Natural killer cell treated with Interleukin-12 subunit alpha and Interleukin-12 subunit beta and Interleukin-15 and Interleukin-18, amount 100 ng/mL, for 72 hours (primary cell): ENCODE measurements around the gene OR51E1. TPM values are rescaled to one million over a fixed set of nuclear protein-coding genes. Genes with fewer than 3 reads are reported as not detected.
A peak's percentile ranks its signal among the peaks of the same experiment; 100 is the strongest.

Experiments
- ATAC-seq, 2 donors: fragments of 150-1000 bp; cut with Tn5 transposase in 1 of 2; sonication (Bioruptor Pico), chemical (Tn5 transposase) in 1 of 2; 2 replicates each; pipeline ENCODE4 v1.10.0; 2021
- DNase-seq: peaks from one replicate; pipeline ENCODE4 v3.0.0; 2022; ENCODE audit warnings: low spot score
- H3K27ac Mint-ChIP-seq, 2 donors: 1 replicate in 1 of 2; 2 replicates in 1 of 2; pipeline ENCODE4 v1.8.0; 2022; ENCODE audit warnings: mixed read lengths in 2 of 2, mild to moderate bottlenecking in 1 of 2, moderate library complexity in 1 of 2
- H3K27me3 Mint-ChIP-seq, 2 donors: 1 replicate in 1 of 2; 2 replicates in 1 of 2; pipeline ENCODE4 v1.8.0; 2022; ENCODE audit warnings: mixed read lengths in 2 of 2
- H3K36me3 Mint-ChIP-seq: one replicate; pipeline ENCODE4 v1.8.0; 2022; ENCODE audit warnings: mixed read lengths
- H3K4me1 Mint-ChIP-seq, 2 donors: 1 replicate in 1 of 2; 2 replicates in 1 of 2; pipeline ENCODE4 v1.8.0; 2022; ENCODE audit warnings: low read depth in 2 of 2, mixed read lengths in 2 of 2, mild to moderate bottlenecking in 1 of 2
- H3K4me3 Mint-ChIP-seq: one replicate; pipeline ENCODE4 v1.8.0; 2022; ENCODE audit warnings: mixed read lengths
- H3K9me3 Mint-ChIP-seq: 2 replicates; pipeline ENCODE4 v1.8.0; 2022; ENCODE audit warnings: mixed read lengths
- total RNA-seq, 2 donors: library from RNA; stranded (reverse); gene quantifications; one replicate each; pipeline ENCODE4 v1.2.3, GENCODE V29; 2022

Gene OR51E1
- not detected for total RNA-seq

DNA sequence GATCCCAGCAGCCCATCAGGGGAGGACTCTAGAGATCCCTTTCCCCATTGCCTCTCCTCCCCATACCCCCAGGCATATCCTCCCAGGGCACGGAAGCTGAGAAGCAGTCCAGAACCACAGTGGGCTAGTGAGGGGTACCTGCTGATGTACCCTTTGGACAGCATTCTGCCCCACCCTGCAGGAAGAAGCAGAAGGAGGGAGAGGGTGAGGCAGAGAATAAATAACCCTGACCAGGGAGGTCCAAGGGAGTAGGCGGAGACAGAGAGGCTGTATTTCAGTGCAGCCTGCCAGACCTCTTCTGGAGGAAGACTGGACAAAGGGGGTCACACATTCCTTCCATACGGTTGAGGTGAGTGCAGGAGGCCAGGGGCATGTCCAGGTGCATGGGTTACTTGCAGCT, at the start of gene OR51E1:
OR51E1 (plus strand) TSS at position 301 of the 400 bp plus-strand sequence. CDS start 8,545 bp downstream, outside the sequence.
- no peak within 1 kb of the TSS for H3K4me3 Mint-ChIP-seq
- no peak within 1 kb of the TSS for H3K27ac Mint-ChIP-seq
- ATAC-seq (peak in 1 of 2 donors; percentile 16), DNase-seq (no peak)
- H3K36me3 Mint-ChIP-seq: no peaks in the 10 kb centered on the region
- no peaks in the 10 kb centered on the region for H3K4me1 Mint-ChIP-seq
- H3K27me3 Mint-ChIP-seq: peaks cover 20 to 38% of the 10 kb centered on the region in 2 donors
- no peaks in the 10 kb centered on the region for H3K9me3 Mint-ChIP-seq

DNA sequence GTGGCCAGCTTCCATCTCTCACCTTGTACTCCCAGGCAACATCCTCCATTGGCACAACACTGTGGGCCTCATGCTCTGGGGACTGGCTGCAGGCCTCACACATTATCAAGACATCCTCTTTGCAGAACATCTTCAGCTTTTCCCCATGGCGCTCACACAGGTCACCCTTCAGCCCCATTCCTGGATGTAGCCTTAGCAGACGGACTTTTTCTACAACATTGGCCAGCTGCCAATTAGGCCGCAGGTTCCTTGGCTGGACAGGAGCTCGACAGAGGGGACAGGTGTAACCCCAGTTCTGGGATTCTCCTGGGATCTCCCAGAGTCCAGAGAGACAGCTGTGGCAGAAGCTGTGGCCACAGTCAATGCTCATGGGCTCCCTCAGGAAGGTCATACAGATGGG, 38.7 kb upstream of the OR51E1 start:
- Mint-ChIP-seq H3K36me3 (peaks cover 18% of the 10 kb centered on the region), H3K27me3 (no peaks in the 10 kb centered on the region), H3K27ac (no peak overlapping the region), H3K9me3 (no peaks in the 10 kb centered on the region), H3K4me1 (peaks cover 24 to 26% of the 10 kb centered on the region in 2 donors), H3K4me3 (no peak overlapping the region)
- ATAC-seq: no peak
- DNase-seq: no peak

GRCh38 chr11:4606231-4607015, 37.4 kb upstream of the OR51E1 start:
- Mint-ChIP-seq H3K27ac (peak overlapping the region; percentile 74 to 81), H3K4me1 (peaks cover 31 to 33% of the 10 kb centered on the region in 2 donors), H3K36me3 (peaks cover 11% of the 10 kb centered on the region), H3K4me3 (peak overlapping the region; percentile 84), H3K9me3 (no peaks in the 10 kb centered on the region), H3K27me3 (no peaks in the 10 kb centered on the region)
- DNase-seq (no peak), ATAC-seq (no peak)

DNA sequence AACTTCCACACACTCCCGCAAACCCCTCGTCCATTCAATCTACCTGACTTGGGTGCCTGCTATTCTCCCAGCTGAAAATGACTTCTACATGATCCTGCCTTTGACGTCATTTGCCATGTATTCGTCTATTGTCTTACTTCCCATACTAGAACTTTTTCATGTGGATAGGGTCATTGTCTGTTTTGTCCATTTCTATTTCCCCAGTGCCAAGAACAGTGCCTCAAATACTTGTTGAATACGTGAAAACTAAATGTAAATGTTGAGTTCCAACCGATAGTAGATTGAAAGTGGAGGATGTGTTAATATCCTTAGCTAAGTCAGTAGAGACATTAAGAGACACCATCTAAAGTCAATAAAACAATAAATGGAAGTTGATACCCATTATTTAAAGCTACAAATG, 36.7 kb upstream of the OR51E1 start:
- Mint-ChIP-seq H3K9me3 (no peaks in the 10 kb centered on the region), H3K4me1 (peaks cover 31 to 33% of the 10 kb centered on the region in 2 donors), H3K4me3 (peak overlapping the region; percentile 84), H3K27me3 (no peaks in the 10 kb centered on the region), H3K27ac (peak overlapping the region; percentile 74 to 81), H3K36me3 (peaks cover 8% of the 10 kb centered on the region)
- no peak for ATAC-seq
- no peak for DNase-seq

DNA sequence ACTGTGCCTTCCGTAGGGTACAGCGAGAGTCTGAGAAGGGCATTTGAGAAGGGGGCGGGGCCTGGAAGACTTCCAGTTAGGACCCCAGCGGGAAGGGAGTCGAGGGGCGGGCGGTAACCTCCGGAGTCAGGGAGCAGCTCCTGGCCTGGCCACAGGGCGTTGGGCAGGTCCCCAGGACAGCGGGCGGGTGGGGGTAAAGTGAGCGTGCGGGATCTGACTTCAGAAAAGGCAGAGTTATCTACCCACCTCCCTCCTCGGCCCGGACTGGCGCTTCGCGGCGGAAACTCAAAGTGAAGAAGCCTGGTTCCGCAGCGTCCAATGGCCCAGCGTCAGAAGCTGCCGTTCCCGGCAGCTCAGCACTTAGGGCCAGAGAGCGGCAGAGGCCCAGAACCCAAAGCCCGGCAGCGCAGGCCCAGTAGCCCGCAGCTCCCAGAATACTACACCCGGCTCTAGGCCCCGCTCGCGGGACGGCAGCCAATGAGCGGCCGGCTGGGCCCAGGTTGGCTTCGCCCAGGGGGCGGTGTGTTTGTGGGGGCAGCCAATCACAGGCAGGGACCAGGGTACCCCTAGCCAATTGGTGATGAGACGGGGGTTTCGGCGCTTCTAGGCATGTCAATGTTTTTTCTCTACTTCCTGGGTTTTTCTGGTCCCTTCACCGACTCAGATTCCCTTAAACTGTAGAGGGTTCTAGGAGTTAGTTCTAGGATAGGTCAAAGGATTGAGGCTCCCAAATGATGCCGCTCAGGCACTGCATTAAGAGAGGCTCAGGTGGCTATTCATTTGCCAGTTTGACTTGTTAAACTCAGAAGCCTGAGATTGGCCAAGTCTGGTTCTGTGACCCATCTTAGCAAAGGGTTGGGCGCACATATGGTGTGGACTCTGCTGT, 35.8 kb upstream of the OR51E1 start, which contains the start of gene TRIM68:
TRIM68 (minus strand) TSS at position 451 of the 886 bp plus-strand sequence. CDS start 2,727 bp downstream, outside the sequence.
- peak within 1 kb of the TSS; percentile 84 for H3K4me3 Mint-ChIP-seq
- DNase-seq (peak; percentile 98), ATAC-seq (peak; percentile 100)
- no peaks in the 10 kb centered on the region for H3K27me3 Mint-ChIP-seq
- H3K36me3 Mint-ChIP-seq: peaks cover 5% of the 10 kb centered on the region
- H3K27ac Mint-ChIP-seq: peak within 1 kb of the TSS; percentile 74 to 81
- peaks cover 31 to 32% of the 10 kb centered on the region in 2 donors for H3K4me1 Mint-ChIP-seq
- H3K9me3 Mint-ChIP-seq: no peaks in the 10 kb centered on the region

DNA sequence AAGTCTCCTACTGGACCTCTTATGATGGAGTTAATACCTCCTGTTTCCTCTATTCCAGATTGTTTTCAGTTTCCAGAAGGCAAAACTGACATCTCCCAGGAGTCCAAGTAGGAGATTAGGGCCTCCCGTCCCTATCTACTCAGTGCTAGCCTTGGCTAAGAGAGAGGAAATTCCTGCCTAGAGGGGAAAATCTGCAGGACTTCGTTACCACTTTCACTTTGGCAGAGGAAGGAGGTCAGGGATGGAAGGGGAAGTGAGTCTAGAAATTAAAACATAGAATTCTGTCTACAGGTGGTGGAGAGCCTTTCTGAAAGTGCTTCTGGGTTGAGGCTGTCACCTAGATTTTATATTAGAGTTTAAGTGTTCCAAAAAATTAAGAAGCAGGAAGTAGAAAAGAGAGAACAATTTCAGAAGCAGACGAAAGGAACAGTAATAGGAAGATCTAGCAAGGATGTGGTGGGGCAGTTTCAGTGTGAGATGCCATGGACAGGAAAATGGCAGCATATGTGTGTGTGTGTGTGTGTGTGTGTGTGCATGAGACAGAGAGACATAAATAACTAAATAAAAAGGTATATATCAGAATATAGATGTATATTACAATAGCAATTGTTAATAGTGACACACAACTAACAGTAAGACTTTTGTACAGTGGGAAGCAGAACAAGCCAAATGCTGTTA, 33.4 kb upstream of the OR51E1 start:
- no peaks in the 10 kb centered on the region for H3K9me3 Mint-ChIP-seq
- peak overlapping the region; percentile 74 to 81 for H3K27ac Mint-ChIP-seq
- H3K36me3 Mint-ChIP-seq: no peaks in the 10 kb centered on the region
- no peak for DNase-seq
- peaks cover 28 to 31% of the 10 kb centered on the region in 2 donors for H3K4me1 Mint-ChIP-seq
- H3K4me3 Mint-ChIP-seq: peak overlapping the region; percentile 62
- H3K27me3 Mint-ChIP-seq: peaks cover 6 to 11% of the 10 kb centered on the region in 2 donors
- ATAC-seq: no peak

- H3K4me3 Mint-ChIP-seq: no peak overlapping the region
- H3K27ac Mint-ChIP-seq: no peak overlapping the region
- DNase-seq (no peak), ATAC-seq (no peak)
- H3K9me3 Mint-ChIP-seq: no peaks in the 10 kb centered on the region
- peaks cover 14 to 15% of the 10 kb centered on the region in 2 donors for H3K27me3 Mint-ChIP-seq
- peaks cover 20 to 24% of the 10 kb centered on the region in 2 donors for H3K4me1 Mint-ChIP-seq
- no peaks in the 10 kb centered on the region for H3K36me3 Mint-ChIP-seq
Observed at GRCh38 chr11:4611986-4612385, 31.8 kb upstream of the OR51E1 start.

- no peaks in the 10 kb centered on the region for H3K9me3 Mint-ChIP-seq
- H3K4me3 Mint-ChIP-seq: no peak overlapping the region
- H3K4me1 Mint-ChIP-seq: no peaks in the 10 kb centered on the region
- DNase-seq: no peak
- H3K36me3 Mint-ChIP-seq: no peaks in the 10 kb centered on the region
- H3K27me3 Mint-ChIP-seq: peaks cover 19 to 21% of the 10 kb centered on the region in 2 donors
- ATAC-seq: no peak
- no peak overlapping the region for H3K27ac Mint-ChIP-seq
Observed at GRCh38 chr11:4615856-4616444, 27.8 kb upstream of the OR51E1 start.

DNA sequence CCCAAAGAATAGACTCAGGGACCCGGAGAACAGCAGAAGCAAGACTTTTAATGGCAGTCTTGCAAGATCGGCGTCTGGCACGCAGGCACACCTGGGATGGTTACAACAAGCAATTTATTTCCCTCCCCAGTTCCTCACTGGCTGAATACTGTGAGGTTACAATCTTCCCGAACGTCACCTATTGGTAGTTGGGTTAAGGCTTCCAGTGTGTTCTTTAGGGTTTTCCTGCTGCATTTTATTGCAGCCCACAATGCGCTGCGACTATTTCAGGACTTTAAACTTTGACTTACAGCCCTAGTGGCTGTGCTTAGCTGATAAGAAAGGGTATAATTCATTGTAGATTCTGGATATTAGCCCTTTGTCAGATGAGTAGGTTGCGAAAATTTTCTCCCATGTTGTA, 24.3 kb upstream of the OR51E1 start:
- Mint-ChIP-seq H3K4me3 (no peak overlapping the region), H3K27me3 (peaks cover 19 to 25% of the 10 kb centered on the region in 2 donors), H3K36me3 (no peaks in the 10 kb centered on the region), H3K27ac (no peak overlapping the region), H3K9me3 (no peaks in the 10 kb centered on the region), H3K4me1 (no peaks in the 10 kb centered on the region)
- DNase-seq (no peak), ATAC-seq (no peak)

DNA sequence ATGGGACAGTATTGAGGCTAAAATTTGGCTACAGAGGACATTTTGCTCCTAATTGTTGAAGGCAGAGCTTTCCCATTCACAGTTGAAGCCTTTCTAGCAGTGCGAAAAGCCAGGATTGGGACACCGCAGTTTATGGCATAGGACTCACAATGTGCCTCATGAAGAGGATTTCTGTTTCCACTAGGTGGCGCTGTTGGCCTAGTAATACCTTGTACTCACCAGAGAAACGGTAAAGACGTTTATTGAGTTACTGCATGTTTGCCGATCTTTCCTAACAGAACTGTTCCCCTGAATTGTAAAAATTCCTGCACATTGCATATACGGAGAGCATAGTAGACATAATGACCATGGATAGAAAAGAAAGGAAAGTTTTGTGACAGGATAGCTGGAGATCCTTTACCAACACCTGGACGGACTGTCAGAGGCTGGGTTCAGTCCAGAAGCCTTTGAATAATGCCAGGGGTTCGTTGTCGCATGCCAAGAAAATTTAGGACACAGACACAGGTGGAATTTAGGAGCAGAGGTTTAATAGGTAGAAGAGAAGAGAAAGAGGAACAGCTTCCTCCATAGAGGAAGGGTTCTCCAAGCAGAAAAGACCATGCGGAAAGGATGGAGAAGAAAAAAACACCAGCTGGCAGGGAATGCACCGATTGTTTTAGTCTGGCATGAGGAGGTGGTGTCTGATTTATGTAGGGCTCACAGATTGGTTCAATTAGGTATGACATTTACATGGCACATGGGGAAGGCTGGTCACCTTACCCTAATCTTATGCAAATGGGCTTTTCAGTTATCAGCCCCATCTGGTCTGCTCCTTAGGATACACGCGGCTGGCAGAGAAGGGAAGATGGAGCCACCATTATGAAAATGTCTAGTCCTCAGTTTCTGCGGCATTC, 17.3 kb upstream of the OR51E1 start:
- no peak overlapping the region for H3K27ac Mint-ChIP-seq
- H3K9me3 Mint-ChIP-seq: peaks cover 6% of the 10 kb centered on the region
- ATAC-seq (no peak), DNase-seq (no peak)
- H3K27me3 Mint-ChIP-seq: peaks cover 34 to 51% of the 10 kb centered on the region in 2 donors
- H3K36me3 Mint-ChIP-seq: peaks cover 23% of the 10 kb centered on the region
- no peaks in the 10 kb centered on the region for H3K4me1 Mint-ChIP-seq
- no peak overlapping the region for H3K4me3 Mint-ChIP-seq

DNA sequence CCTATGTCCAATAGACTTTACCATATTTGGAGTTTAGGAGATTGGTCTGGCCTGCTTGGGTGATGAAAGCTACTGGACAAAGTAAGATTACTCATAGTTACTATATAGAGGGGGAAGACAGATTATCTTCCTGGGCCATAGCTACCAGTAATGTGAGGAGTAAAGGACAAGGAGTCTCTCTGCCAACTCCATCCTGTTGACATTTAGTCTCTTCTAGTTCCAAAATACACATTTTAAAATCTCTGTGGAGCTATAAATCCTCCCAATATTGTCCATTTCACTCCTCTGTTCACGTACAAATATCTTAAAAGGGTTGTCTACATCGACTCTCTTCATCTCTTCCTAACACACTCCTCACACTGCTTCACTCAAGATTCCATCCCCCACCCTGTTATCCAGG, 7.6 kb upstream of the OR51E1 start:
- Mint-ChIP-seq H3K9me3 (no peaks in the 10 kb centered on the region), H3K27ac (no peak overlapping the region), H3K4me1 (no peaks in the 10 kb centered on the region), H3K36me3 (no peaks in the 10 kb centered on the region), H3K4me3 (no peak overlapping the region), H3K27me3 (peaks cover 7 to 18% of the 10 kb centered on the region in 2 donors)
- DNase-seq (no peak), ATAC-seq (no peak)

- DNase-seq (peak; percentile 80), ATAC-seq (peak; percentile 80 to 87)
- no peak within 1 kb of the TSS for H3K27ac Mint-ChIP-seq
- H3K27me3 Mint-ChIP-seq: peaks cover 13 to 18% of the 10 kb centered on the region in 2 donors
- no peaks in the 10 kb centered on the region for H3K4me1 Mint-ChIP-seq
- no peaks in the 10 kb centered on the region for H3K9me3 Mint-ChIP-seq
- H3K4me3 Mint-ChIP-seq: no peak within 1 kb of the TSS
- no peaks in the 10 kb centered on the region for H3K36me3 Mint-ChIP-seq
Observed at GRCh38 chr11:4636962-4637661, 6.7 kb upstream of the OR51E1 start, which contains the start of gene OR51D1. Gene OR51D1 (plus strand): TSS chr11:4637477. CDS start chr11:4639791, 2,314 bp downstream.
